Inflammatory macrophage treated with lipopolysaccharide for 4 hours (primary cell): ENCODE measurements around the gene HRAS.

Source experiments
- DNase-seq: peaks from one replicate; pipeline ENCODE4 v3.0.0-alpha.2; 2020

HRAS gene

GRCh38 chr11:553083-553987, 18.0 kb upstream of the HRAS start:
- DNase-seq, result no peak

DNA sequence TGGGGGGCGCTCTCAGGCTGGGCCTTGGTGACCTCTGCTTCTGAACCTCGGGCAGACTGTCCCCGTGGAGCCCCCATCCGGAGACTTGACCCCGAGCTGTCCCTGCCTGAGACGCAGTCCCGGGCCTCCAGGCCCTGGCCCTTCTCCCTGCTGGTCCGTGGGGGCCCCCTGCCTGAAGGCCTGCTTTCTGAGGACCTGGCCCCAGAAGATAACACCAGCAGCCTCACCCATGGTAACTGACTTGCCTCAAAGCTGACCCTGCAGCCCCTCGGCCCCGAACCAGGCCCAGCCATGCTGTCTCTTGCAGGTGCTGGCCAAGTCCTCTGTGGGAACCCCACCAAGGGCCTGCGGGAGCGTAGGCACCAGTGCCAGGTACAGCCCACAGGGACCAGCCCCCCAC, 16.2 kb upstream of the HRAS start:
- no peak for DNase-seq

DNA sequence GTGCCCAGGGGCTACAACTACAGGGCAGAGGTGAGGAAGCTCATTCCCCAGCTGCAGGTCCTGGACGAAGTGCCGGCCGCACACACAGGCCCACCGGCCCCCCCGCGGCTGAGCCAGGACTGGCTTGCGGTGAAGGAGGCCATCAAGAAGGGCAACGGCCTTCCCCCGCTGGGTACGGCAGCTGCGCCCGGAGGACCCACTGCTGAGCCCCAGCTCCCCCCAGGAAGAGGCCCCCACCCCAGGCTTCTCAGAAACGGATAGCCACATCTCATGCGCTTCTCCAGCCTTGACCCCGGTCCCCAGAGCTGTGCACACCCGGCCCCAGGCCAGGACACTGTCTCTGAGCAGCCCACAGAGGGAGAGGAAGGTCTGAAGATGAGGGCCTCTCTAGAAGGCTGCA, 15.8 kb upstream of the HRAS start:
- no peak for DNase-seq

DNA sequence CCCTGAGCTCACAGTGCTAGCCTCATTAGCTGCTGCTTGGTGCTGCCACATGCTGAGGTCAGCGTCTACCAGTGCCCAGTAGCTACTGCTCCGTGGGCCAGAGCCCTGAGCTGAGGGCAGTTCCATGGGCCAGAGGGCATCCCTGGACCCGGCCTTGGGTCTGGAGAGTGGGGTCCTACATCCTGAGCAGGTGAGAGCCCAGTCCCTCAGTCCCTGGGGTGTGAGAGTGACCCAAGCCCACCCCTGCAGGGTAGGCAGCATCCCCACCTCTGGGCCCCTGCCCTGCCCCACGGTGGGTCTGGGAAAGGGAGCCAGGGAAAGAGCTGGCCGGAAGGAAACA, 15.3 kb upstream of the HRAS start:
- no peak for DNase-seq

DNA sequence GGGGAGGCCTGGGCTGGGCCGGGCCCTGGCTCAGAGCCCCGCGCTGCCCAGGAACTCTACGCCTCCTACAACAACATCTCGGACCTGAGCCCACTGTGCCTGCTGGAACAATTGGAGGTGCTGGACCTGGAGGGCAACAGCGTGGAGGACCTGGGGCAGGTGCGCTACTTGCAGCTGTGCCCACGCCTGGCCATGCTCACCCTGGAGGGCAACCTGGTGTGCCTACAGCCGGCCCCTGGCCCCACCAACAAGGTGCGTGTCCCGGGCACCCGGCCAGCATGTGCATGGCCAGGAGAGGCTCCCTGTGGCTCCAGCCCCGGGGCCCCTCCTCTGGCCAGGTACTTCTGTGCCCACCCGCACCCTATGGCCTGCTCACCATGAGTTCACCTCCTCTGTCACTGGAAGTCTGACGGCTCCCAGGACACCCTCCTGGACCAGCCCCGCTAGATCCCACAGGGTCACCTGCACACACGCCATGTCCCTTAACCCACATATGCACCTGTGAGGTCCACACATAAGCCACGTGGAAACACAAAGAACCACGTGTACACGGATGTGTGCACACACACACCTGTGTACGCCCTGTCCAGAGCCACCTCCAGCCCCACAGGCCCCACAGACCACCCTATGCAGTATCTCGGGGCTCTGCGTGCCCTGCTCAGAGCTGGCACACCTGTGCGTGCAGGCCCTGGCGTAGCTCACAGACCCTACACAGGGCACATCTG, 14.8 kb upstream of the HRAS start:
- no peak for DNase-seq

- DNase-seq, result no peak
These were observed 13.6 kb upstream of the HRAS start for GRCh38 chr11:548700-549603.

DNA sequence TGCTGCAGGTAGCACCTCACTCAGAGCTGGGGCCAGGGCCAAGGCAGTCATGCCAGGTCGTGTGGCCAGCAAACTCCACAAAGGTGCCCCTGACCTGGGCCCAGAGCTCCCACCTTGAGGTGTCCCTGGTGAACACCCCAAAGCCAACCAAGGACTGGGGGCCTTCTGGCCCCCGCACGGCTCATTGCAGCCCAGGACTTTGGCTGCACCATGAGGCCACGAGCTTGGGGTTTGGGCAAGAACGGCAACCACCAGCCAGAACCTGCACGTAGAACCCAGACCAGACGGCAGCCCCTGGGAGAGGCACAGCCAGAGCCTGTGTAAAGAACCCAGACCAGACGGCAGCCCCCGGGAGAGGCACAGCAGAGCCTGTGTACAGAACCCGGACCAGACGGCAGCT, 9.8 kb upstream of the HRAS start:
- DNase-seq, result no peak

DNA sequence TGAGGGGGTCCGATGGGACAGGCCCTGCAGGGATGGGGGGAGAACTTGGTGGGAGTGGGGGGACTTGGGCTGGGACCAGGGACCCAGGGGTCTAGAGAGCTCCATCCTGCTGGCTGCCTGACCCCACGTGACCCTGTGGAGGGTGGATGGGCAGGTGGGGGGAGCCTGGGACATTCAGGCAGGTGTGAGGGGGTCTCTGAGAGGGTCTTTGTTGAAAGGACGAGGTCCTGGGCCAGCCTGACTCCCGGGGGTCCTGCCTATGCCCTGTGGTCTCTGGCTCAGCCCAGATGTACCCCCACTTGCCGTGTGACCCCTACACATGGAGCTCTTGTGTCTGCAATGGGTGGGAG, 9.4 kb upstream of the HRAS start:
- no peak for DNase-seq

- no peak for DNase-seq
These were observed 6.1 kb upstream of the HRAS start for GRCh38 chr11:541433-541885.

DNA sequence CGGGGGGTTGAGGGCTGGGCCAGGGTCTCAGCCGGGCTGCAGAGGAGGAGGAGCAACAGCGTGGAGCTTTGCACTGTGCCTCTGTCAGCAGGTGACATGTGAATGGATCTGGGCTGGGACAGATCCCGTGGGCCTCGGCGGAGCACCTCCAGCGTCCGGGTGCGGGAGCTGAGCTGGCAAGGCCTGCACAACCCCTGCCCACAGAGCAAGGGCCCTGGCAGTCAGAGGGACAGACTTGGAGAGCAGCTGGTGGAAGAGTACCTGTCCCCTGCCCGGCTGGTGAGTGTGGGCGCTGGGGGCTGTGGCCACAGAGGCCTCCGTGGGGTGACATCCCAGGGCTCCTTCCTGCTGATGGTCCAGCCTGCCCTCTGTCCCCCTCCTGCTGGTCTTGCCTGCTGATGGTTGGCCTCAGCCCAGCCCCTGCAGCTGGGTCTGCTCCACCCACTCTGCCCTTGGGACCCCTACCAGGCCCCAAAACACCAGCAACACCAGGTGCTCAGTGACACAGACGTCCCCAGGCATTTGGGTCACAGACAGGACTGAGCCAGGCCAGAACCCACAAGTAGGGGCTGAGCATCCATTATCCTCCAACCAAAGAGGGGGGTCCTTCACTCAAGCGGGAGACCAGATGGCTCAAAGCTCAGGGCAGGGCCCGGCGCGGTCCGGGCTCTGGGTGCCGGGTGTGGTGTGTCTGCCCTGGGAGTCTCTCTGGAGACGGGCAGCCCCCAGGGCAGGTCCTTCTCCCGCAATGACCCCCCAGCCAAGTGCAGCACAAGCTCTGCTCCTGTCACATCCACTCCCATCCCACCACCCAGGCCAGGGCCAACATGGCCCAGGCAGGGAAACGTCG, 5.4 kb upstream of the HRAS start:
- DNase-seq, result no peak

DNA sequence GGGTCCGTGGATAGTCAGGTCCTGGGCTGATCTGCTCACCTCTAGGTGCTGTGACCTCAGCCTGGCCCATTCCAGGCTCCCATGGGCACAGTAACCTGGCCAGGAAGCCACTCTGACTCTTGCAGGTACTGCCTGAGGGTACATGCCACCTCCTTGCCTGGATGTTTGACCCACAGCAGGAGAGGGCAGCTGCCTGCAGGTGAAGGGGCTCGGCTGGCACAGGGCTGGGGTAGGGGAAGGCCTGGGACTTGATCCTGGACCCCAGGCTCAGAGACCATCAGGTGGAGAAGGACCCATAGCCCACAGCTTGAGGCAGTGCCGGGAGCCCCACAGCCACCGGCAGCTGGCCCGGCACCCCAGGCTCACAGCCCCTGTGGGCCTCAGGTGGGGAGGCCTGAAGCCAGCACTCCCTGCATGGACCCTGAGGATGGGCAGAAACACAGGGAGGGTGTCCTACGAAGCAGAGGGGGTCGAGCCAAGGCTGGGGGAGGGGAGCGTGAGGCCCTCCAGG, 4.7 kb upstream of the HRAS start:
- no peak for DNase-seq

DNA sequence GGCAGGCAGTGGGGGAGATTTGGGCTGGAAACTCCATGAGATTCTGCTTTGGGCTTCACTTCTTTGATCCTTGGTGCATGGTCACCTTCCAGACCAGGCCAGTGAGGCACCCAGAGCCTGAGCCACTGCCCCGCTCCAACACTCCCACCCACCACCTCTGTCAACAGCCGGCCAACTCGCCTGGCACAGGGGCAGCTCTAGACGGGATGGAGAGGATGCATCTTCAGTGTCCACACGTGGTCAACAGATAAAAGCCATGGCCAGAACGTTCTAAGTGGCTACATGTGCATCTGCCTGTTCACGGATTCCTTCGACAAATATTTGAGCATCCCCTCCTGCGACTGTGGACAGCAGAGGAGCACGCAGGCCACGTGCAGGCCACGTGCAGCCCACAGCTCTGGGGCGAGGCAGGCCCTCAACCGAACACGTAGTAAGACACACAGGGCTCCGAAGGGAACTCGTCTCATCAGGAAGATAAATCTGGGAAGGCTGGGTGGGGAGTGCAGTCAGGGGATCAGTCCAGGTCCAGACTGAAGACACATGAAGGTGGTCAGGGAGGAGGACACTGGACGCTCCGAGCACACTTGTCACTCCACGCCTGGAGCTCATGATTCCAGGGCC, 3.2 kb upstream of the HRAS start:
- no peak for DNase-seq

- no peak for DNase-seq
These were observed 2.5 kb upstream of the HRAS start for GRCh38 chr11:537622-538430.

GRCh38 chr11:536841-537621, 1.7 kb upstream of the HRAS start, which contains the start of gene LRRC56:
TSS of gene LRRC56 (plus strand) at chr11:537527. CDS start at chr11:540685, 3,158 bp downstream.
- DNase-seq, result peak; percentile 79

DNA sequence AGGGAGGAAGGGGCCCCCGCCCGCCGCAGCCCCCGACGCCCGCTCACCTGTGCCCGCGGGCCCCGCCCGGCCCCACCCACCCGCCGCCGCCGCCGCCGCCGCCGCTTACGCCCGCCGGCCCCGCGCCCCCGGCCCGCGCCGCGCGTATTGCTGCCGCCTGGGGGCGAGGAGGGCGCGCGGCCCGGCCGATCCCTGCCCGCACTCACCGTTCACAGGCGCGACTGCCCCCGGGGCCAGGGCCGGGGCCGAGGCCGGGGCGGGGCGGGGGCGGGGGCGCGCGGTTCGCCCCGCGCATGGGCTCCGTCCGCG, 212 bp downstream of the HRAS start:
- DNase-seq, result no peak

GRCh38 chr11:534396-535209, 773 bp downstream of the HRAS start:
- no peak for DNase-seq

DNA sequence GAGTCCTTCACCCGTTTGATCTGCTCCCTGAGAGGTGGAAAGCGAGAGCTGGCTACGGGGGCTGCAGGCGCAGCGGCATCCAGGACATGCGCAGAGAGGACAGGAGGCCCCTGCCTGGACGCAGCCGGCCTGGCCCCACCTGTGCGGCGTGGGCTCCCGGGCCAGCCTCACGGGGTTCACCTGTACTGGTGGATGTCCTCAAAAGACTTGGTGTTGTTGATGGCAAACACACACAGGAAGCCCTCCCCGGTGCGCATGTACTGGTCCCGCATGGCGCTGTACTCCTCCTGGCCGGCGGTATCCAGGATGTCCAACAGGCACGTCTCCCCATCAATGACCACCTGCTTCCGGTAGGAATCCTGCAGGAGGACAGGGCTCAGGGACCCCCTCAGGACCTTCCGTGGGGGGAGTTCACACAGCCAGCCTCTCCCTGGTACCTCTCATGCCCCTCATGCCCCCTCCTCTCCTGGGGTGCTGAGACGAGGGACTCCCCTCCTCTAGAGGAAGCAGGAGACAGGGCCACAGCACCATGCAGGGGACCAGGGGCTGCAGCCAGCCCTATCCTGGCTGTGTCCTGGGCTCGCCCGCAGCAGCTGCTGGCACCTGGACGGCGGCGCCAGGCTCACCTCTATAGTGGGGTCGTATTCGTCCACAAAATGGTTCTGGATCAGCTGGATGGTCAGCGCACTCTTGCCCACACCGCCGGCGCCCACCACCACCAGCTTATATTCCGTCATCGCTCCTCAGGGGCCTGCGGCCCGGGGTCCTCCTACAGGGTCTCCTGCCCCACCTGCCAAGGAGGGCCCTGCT, 1.6 kb downstream of the HRAS start:
- DNase-seq, result no peak

DNA sequence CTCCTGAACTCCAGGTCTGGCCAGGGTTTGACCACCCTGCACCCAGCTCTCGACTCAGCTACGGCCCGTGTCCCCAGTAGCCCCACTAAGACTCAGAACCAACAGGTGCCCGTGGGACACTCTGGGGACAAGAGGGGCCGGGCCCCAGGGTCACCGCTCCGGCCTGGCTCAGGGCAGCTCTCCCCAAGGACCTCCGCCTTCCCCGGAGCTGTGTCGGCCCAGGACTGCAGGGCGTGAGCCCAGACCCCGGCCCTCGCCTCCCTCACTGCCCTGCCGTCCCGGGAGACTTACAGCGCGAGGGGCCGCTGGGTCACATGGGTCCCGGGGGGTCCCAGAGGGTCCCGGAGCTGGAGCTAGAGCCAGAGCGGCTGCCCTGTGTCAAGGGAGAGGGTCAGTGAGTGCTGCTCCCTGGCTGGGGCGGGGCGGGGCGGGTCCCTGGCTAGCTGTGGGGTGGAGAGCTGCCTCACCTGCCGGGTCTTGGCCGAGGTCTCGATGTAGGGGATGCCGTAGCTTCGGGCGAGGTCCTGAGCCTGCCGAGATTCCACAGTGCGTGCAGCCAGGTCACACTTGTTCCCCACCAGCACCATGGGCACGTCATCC, 2.3 kb downstream of the HRAS start:
- no peak for DNase-seq
